ENCODE data around the gene GDPD5. TPM values are rescaled to one million over a fixed set of nuclear protein-coding genes. Genes with fewer than 3 reads are reported as not detected.

GDPD5 gene
- total RNA-seq, 6 donors from 2014 or later = 5.7 to 34.6 (median 14.0) TPM

DNA sequence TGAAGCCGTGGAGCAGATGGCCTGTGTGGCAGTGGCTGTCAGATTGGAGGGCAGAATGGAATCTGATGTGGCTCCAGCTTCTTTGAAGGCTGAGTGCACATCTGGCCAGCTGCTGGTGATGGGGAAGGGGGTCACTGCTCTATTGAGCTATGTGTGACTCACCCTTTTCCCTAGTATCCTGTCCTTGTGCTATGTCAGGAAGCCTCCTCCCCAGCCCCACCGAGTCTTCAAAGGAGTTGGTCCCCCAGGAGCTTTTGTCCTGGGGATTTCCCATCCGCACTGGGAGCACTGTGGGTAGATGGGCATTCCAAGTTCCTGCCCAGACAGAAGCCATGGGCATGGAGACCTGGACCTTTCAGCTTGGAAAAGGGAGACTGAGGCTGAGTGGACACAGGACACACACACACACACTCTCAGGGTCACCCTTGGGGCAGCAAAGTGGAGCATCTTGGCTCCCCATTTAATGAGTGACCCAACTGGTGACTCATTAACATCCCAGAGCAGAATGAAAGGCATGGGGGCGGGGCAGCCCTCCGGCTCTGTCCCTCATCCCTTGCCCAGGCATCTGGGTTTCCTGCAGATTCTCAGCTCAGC lies 39.6 kb upstream of the GDPD5 start:
- TF ChIP-seq EP300 (IDR thresholded peaks at IDR 0.05) = no peak
- no peak for TF ChIP-seq POLR2A (IDR thresholded peaks at IDR 0.05)
- peak in 1 of 2 donors; percentile 13 for TF ChIP-seq POLR2AphosphoS5 (IDR thresholded peaks at IDR 0.05)
- H3K9me3 ChIP-seq = no peaks in the 10 kb centered on the region
- DNase-seq = peak in 1 of 2 donors; percentile 44
- H3K4me1 ChIP-seq = peaks cover 53 to 84% (median 65%) of the 10 kb centered on the region in 4 donors
- peaks cover 27 to 51% (median 44%) of the 10 kb centered on the region in 4 donors for H3K36me3 ChIP-seq
- 45 to 51% methylated on average over 4 to 5 of the region's 5 CpGs for WGBS, 2 donors
- peak overlapping the region; percentile 98 to 100 (median 98) for H3K27ac ChIP-seq
- H3K4me3 ChIP-seq = peak overlapping the region in 1 of 4 donors; percentile 88
- H3K27me3 ChIP-seq = no peaks in the 10 kb centered on the region
- ATAC-seq (ENCODE audit: low FRiP score in 2 of 2) = peak in 1 of 2 donors; percentile 34

DNA sequence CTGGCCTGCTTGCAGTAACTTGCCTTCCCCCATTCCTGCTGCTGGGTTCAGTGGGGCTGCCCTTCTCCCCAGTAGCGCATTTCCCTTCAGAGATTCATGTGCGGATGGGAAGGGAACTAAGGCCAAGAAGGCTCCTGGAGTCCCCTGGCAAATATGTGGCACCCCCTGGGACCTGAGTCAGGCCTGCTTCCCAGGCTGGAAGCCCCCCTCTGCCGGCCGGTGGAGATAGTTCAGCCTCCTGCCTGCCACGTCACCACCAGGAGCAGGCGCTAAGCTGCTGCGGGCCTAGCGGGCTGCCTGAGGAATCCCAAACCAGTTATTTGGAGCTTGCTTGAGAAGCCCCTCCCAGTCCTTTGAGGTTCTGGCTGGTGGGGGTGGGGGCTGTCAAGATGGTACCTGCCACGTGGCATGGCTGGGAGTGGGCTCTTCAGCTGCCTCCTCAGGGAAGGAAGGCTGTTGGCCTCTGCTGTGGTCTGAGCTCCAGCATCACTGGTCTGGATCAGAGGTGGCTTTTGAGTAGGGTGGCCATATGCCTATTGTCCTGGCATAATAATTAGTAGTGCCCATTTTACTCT lies 38.3 kb upstream of the GDPD5 start:
- ATAC-seq (ENCODE audit: low FRiP score in 2 of 2) = peak in 1 of 2 donors; percentile 45
- peaks cover 59 to 87% (median 73%) of the 10 kb centered on the region in 4 donors for H3K4me1 ChIP-seq

DNA sequence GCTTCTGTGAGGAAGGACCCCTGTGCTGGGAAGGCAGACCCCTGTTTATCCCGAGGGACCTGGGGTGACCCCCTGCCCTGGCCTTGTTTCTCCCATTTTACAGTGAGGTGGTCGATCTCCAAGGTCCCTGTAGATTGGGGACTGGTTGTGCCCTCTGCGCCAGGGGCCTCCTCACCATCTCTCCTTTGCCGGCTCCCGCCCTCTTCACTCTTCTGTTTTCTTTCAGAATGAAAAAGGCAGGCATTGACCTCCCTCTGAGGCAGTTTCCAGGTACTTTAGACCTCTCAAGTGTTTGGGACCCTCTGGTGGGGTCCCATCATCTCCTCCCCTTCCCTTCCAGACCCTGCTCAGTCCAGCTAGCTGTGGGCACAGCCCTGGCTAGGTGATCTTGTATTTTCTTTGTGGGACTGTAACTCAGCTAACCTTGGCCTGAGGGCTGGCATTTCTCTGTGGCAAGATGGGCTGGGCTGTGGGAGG lies 37.8 kb upstream of the GDPD5 start:
- no peak for DNase-seq
- Histone ChIP-seq H3K36me3 (peaks cover 10 to 34% (median 27%) of the 10 kb centered on the region in 4 donors), H3K27ac (peak overlapping the region; percentile 98 to 100 (median 98)), H3K4me1 (peaks cover 64 to 88% (median 79%) of the 10 kb centered on the region in 4 donors), H3K4me3 (peak overlapping the region; percentile 73 to 93 (median 82)), H3K9me3 (no peaks in the 10 kb centered on the region), H3K27me3 (no peaks in the 10 kb centered on the region)
- ATAC-seq (ENCODE audit: low FRiP score in 2 of 2) = no peak
- TF ChIP-seq EP300 (IDR thresholded peaks at IDR 0.05) = no peak
- TF ChIP-seq POLR2A (IDR thresholded peaks at IDR 0.05) = no peak
- no peak for TF ChIP-seq POLR2AphosphoS5 (IDR thresholded peaks at IDR 0.05)
- TF ChIP-seq, protein P1, sequence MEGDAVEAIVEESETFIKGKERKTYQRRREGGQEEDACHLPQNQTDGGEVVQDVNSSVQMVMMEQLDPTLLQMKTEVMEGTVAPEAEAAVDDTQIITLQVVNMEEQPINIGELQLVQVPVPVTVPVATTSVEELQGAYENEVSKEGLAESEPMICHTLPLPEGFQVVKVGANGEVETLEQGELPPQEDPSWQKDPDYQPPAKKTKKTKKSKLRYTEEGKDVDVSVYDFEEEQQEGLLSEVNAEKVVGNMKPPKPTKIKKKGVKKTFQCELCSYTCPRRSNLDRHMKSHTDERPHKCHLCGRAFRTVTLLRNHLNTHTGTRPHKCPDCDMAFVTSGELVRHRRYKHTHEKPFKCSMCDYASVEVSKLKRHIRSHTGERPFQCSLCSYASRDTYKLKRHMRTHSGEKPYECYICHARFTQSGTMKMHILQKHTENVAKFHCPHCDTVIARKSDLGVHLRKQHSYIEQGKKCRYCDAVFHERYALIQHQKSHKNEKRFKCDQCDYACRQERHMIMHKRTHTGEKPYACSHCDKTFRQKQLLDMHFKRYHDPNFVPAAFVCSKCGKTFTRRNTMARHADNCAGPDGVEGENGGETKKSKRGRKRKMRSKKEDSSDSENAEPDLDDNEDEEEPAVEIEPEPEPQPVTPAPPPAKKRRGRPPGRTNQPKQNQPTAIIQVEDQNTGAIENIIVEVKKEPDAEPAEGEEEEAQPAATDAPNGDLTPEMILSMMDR (IDR thresholded peaks at IDR 0.05) = no peak
- 27 to 30% methylated on average over 5 of the region's 5 CpGs for WGBS, 2 donors

More for the DNA sequence above, 38.3 kb upstream of the GDPD5 start:
- peak; percentile 66 to 72 for DNase-seq
- no peaks in the 10 kb centered on the region for H3K9me3 ChIP-seq
- peaks cover 15 to 39% (median 32%) of the 10 kb centered on the region in 4 donors for H3K36me3 ChIP-seq
- peak overlapping the region; percentile 98 to 100 (median 98) for H3K27ac ChIP-seq
- TF ChIP-seq, protein P1 (IDR thresholded peaks at IDR 0.05) = peak; percentile 35 to 79 (median 54)
- no peak for TF ChIP-seq EP300 (IDR thresholded peaks at IDR 0.05)
- TF ChIP-seq POLR2AphosphoS5 (IDR thresholded peaks at IDR 0.05) = peak; percentile 7 to 40
- no peak for TF ChIP-seq POLR2A (IDR thresholded peaks at IDR 0.05)
- peak overlapping the region; percentile 73 to 93 (median 82) for H3K4me3 ChIP-seq
- H3K27me3 ChIP-seq = no peaks in the 10 kb centered on the region
- WGBS, 2 donors = 37 to 47% methylated on average over 3 to 9 of the region's 9 CpGs

DNA sequence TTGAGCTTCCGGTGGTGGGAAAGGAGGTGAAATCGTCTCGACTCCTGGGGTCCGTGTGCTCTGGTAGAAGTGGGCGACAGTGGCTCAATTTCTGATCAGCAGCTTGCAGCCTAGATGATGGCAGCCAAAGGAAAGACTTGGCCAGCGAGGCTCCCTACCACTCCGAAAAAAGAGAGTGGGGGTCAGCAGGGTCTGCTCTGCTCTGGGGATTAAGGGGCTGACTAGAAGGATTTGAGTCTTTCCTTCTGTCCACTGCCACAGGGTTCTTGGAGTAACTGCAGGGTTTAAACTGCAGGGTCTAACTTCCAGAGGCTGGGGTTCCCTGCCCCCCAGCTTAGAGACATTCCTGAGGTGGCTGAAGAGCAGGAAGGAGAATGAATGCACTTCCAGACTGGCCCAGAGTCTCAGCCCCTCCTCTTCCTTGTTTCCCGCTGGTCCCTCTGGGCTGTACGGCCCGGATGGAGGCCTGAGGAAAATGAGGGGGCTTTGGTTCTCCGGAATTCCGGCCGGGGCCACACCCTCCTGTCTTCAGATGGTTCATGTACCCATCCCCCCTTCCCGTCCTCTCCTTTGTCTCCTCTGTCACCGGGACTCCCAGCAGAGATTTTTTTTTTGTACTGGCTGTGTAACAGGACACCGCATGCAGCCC lies 37.2 kb upstream of the GDPD5 start:
- no peaks in the 10 kb centered on the region for H3K9me3 ChIP-seq
- H3K36me3 ChIP-seq = peaks cover 4 to 28% (median 21%) of the 10 kb centered on the region in 4 donors
- 5 to 14% methylated on average over 10 to 16 of the region's 16 CpGs for WGBS, 2 donors
- ATAC-seq (ENCODE audit: low FRiP score in 2 of 2) (peak; percentile 1 to 67), DNase-seq (peak in 1 of 2 donors; percentile 69)
- peak overlapping the region; percentile 98 to 100 (median 98) for H3K27ac ChIP-seq
- H3K4me1 ChIP-seq = peaks cover 70 to 90% (median 82%) of the 10 kb centered on the region in 4 donors
- no peaks in the 10 kb centered on the region for H3K27me3 ChIP-seq
- TF ChIP-seq, protein P1 (IDR thresholded peaks at IDR 0.05) = peak in 1 of 6 experiments; percentile 6
- TF ChIP-seq POLR2AphosphoS5 (IDR thresholded peaks at IDR 0.05) (peak; percentile 58 to 63), EP300 (IDR thresholded peaks at IDR 0.05) (peak in 1 of 4 donors; percentile 26), POLR2A (IDR thresholded peaks at IDR 0.05) (no peak)
- H3K4me3 ChIP-seq = peak overlapping the region; percentile 73 to 93 (median 82)
